ENCODE data around the gene C21orf58.
"Not testable (repeated sequence)": the region's sequence is repeated elsewhere in the genome, so short reads cannot be mapped to it uniquely, and the experiment has no call there.

Gene C21orf58

DNA sequence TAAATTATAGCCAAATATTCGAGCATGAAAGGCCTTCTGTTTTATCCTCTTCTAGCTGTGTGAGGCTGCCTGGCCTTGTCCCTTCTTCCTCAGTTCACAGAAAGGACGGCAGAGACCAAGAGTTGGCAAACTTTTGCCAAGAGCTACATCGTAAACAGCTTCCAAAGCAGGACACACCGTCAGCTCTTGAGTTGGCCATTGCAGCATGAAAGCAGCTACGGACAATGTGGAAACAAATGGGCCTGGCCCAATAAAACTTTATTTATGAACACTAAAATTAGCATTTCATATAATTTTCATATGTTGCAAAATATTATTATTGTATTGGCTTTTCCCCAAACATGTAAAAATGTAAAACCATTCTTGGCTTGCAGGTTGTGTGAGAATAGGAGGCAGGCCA, 10.7 kb downstream of the C21orf58 start:
- no peak overlapping the region for H3K4me3 ChIP-seq (ENCODE audit: low read depth, low read length)
- in situ Hi-C loops (cut with HindIII; ENCODE audit: low sequenced_read_pairs): no loop called here
- no peak for DNase-seq (ENCODE audit: low read depth)
- TF ChIP-seq, protein P1, sequence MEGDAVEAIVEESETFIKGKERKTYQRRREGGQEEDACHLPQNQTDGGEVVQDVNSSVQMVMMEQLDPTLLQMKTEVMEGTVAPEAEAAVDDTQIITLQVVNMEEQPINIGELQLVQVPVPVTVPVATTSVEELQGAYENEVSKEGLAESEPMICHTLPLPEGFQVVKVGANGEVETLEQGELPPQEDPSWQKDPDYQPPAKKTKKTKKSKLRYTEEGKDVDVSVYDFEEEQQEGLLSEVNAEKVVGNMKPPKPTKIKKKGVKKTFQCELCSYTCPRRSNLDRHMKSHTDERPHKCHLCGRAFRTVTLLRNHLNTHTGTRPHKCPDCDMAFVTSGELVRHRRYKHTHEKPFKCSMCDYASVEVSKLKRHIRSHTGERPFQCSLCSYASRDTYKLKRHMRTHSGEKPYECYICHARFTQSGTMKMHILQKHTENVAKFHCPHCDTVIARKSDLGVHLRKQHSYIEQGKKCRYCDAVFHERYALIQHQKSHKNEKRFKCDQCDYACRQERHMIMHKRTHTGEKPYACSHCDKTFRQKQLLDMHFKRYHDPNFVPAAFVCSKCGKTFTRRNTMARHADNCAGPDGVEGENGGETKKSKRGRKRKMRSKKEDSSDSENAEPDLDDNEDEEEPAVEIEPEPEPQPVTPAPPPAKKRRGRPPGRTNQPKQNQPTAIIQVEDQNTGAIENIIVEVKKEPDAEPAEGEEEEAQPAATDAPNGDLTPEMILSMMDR (IDR thresholded peaks at IDR 0.05; ENCODE audit: low read depth, low read length, missing control alignments): no peak

DNA sequence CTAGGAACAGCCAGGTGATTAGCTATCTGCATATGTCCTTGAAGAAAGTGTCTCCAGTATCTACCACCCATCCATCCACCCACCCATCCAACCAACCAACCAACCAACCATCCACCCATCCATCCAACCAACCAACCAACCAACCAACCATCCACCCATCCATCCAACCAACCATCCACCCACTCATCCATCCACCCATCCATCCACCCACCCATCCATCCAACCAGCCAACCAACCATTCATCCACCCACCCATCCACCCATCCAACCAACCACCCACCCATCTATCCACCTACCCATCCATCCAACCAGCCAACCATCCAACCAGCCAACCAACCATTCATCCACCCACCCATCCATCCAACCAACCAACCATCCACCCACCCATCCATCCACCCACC, 12.1 kb downstream of the C21orf58 start:
- no peak overlapping the region for H3K4me3 ChIP-seq (ENCODE audit: low read depth, low read length)
- in situ Hi-C loops (cut with HindIII; ENCODE audit: low sequenced_read_pairs): no loop called here
- TF ChIP-seq, protein P1 (IDR thresholded peaks at IDR 0.05; ENCODE audit: low read depth, low read length, missing control alignments): no peak
- no peak for DNase-seq (ENCODE audit: low read depth)

DNA sequence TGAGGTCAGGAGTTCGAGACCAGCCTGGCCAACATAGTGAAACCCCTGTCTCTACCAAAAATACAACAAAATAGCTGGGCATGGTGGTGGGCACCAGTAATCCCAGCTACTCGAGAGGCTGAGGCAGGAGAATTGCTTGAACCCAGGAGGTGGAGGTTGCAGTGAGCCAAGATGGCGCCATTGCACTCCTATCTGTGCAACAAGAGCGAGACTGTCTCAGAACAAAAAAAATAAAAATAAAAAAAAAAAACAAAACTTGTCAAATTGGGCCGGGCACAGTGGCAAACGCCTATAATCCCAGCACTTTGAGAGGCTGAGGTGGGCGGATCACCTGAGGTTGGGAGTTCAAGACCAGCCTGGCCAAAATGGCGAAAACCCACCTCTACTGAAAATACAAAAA, 13.4 kb downstream of the C21orf58 start:
- DNase-seq (ENCODE audit: low read depth); H3K4me3 ChIP-seq (ENCODE audit: low read depth, low read length); in situ Hi-C loops (cut with HindIII; ENCODE audit: low sequenced_read_pairs): not testable (repeated sequence)

DNA sequence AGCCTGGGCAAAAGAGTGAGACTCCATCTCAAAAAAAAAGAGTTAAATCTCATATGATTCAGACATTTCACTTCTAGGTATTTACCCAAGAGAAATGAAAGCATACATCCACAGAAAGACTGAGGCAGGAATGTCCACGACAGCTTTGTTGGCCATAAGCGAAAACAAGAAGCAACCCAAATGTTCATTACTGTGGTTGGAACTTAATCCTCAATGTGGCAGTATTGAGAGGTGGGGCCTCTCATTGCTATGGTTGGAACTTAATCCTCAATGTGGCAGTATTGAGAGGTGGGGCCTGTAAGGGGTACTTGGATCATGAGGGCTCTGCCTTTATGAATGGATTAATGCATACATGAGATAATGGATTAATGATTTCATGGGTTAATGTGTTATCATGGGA, 15.2 kb downstream of the C21orf58 start:
- in situ Hi-C loops (cut with HindIII; ENCODE audit: low sequenced_read_pairs): no loop called here
- DNase-seq (ENCODE audit: low read depth): no peak
- no peak overlapping the region for H3K4me3 ChIP-seq (ENCODE audit: low read depth, low read length)
- TF ChIP-seq, protein P1 (IDR thresholded peaks at IDR 0.05; ENCODE audit: low read depth, low read length, missing control alignments): no peak

DNA sequence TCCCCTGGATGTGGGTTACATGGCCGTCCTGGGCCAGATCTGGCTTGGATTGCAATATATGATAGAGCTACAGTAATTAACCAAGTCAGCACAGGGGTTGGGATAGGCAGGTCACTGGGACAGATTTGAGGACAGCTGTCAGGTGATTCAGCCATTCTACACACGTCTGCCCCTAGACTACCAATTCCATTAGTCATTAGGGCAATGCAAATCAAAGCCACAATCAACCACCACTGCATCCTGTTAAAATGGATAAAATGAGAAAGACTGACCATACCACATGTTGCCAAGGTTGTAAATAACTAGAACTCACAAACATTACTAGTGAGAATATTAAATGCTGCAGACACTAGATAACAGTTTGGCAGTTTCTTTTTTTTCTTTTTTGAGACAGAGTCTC, 16.0 kb downstream of the C21orf58 start:
- peak; percentile 39 for DNase-seq (ENCODE audit: low read depth)
- TF ChIP-seq, protein P1 (IDR thresholded peaks at IDR 0.05; ENCODE audit: low read depth, low read length, missing control alignments): no peak
- in situ Hi-C loops (cut with HindIII; ENCODE audit: low sequenced_read_pairs): no loop called here
- H3K4me3 ChIP-seq (ENCODE audit: low read depth, low read length): no peak overlapping the region

DNA sequence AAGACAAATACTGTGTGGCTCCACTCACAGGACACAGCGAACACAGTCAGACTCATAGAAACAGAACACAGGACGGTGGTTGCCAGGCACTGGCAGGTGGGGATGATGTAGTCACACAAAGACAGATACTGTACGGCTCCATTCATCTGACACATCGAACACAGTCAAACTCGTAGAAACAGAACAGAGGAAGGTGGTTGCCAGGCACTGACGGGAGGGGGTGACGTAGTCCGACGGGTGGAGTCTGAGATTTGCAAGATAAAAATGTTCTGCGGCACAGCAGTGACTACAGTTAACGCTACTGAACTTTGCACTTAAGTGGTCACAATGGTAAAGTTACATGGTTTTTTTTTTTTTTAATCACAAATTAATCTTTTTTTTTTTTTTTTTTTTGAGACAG, 18.7 kb downstream of the C21orf58 start:
- in situ Hi-C loops (cut with HindIII; ENCODE audit: low sequenced_read_pairs): no loop called here
- no peak for DNase-seq (ENCODE audit: low read depth)
- TF ChIP-seq, protein P1 (IDR thresholded peaks at IDR 0.05; ENCODE audit: low read depth, low read length, missing control alignments): no peak
- no peak overlapping the region for H3K4me3 ChIP-seq (ENCODE audit: low read depth, low read length)

DNA sequence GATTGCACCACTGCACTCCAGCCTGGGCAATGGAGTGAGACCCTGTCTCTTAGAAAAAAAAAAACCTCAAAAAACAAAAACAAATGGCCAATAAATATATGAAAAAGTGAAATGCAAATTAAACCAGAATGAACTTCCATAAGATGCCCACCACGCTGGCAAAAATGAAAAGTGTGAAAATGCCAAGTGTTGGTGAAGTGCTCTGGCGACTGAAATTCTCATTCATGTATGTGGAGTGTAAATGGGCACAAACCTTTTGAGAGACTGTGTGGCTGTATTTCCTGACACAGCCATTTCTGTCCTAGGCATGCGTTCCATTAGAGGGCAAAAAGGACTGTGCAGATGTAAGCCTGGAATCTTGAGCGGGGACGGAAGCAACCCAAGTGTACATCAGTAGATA, 19.2 kb downstream of the C21orf58 start:
- in situ Hi-C loops (cut with HindIII; ENCODE audit: low sequenced_read_pairs): no loop called here
- TF ChIP-seq, protein P1 (IDR thresholded peaks at IDR 0.05; ENCODE audit: low read depth, low read length, missing control alignments): no peak
- H3K4me3 ChIP-seq (ENCODE audit: low read depth, low read length): no peak overlapping the region
- DNase-seq (ENCODE audit: low read depth): no peak

Data from astrocyte of the cerebellum (primary cell).